ENCODE results near the gene RSPO4. TPM values are rescaled to one million over a fixed set of nuclear protein-coding genes. Genes with fewer than 3 reads are reported as not detected.

The RSPO4 gene
- total and polyA plus RNA-seq, 2 of the 13 experiments (the other 11 are each of a cell fraction or from before 2014, with no cell fraction given), result not detected

DNA sequence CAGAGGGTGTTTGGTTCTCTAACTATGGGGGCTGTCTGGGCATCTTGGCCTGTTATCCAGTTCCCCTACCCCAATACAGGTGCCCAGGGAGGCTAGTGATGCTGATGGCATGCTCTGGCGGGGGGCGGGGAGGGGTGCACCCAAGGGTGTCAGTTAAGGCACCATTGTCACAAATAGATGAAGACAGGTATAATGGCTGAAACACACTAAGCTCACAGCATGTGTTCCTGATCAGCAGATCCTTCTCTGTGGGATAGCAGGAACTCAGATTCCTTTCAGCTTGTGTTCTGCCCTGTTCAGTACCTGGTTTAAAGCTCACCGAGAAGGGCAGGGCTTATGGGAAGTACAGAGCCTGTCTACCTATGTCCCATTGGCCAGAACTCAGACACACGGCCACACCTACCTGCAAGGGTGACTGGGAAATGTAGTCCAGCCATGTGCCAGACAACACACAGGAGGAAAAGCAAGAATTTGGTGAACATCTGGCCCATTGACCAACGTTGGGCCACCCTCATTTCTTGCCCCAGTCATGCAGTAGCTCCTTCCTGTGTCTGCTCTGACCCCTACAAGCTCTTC, 3.4 kb upstream of the RSPO4 start (continued):
- TF ChIP-seq MAF1 (CRISPR knock-in tag; IDR thresholded peaks at IDR 0.05; ENCODE audit: borderline replicate concordance), result no peak
- no peak for TF ChIP-seq JDP2 (CRISPR knock-in tag; IDR thresholded peaks at IDR 0.05; ENCODE audit: borderline replicate concordance)
- TF ChIP-seq ZNF768 (CRISPR knock-in tag; IDR thresholded peaks at IDR 0.05), result no peak
- no peak for TF ChIP-seq ZNF792 (CRISPR knock-in tag; IDR thresholded peaks at IDR 0.05)
- TF ChIP-seq ZNF557 (CRISPR knock-in tag; IDR thresholded peaks at IDR 0.05), result no peak
- TF ChIP-seq, protein P1, sequence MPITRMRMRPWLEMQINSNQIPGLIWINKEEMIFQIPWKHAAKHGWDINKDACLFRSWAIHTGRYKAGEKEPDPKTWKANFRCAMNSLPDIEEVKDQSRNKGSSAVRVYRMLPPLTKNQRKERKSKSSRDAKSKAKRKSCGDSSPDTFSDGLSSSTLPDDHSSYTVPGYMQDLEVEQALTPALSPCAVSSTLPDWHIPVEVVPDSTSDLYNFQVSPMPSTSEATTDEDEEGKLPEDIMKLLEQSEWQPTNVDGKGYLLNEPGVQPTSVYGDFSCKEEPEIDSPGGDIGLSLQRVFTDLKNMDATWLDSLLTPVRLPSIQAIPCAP (CRISPR knock-in tag; IDR thresholded peaks at IDR 0.05; ENCODE audit: low read depth), result no peak
- no peak for TF ChIP-seq CBFB (CRISPR knock-in tag; IDR thresholded peaks at IDR 0.05)
- TF ChIP-seq ZNF605 (CRISPR knock-in tag; IDR thresholded peaks at IDR 0.05), result peak; percentile 44; the same call in 1 of the 2 replicates
- no peak for TF ChIP-seq RBM22 (optimal IDR thresholded peaks at IDR 0.05; ENCODE audit: low read length)
- no peak for TF ChIP-seq JUND (CRISPR knock-in tag; IDR thresholded peaks at IDR 0.05)
- TF ChIP-seq KMT2B (CRISPR knock-in tag; IDR thresholded peaks at IDR 0.05), result no peak
- TF ChIP-seq ZNF143 (CRISPR knock-in tag; IDR thresholded peaks at IDR 0.05), result peak; percentile 94
- no peak for TF ChIP-seq ZNF20 (CRISPR knock-in tag; IDR thresholded peaks at IDR 0.05)
- peak; percentile 83 for TF ChIP-seq NFYC (CRISPR knock-in tag; IDR thresholded peaks at IDR 0.05)
- TF ChIP-seq RBAK (CRISPR knock-in tag; IDR thresholded peaks at IDR 0.05), result no peak
- TF ChIP-seq SP1 (IDR thresholded peaks at IDR 0.05), result no peak
- TF ChIP-seq SP1 (CRISPR knock-in tag; IDR thresholded peaks at IDR 0.05), result peak; percentile 86
- no peak for TF ChIP-seq CREB1 (IDR thresholded peaks at IDR 0.05)
- no peak for TF ChIP-seq CREB1 (CRISPR knock-in tag; IDR thresholded peaks at IDR 0.05)
- no peak for TF ChIP-seq NPAS2 (CRISPR knock-in tag; IDR thresholded peaks at IDR 0.05; ENCODE audit: borderline replicate concordance)
- TF ChIP-seq SAP130 (CRISPR knock-in tag; IDR thresholded peaks at IDR 0.05; ENCODE audit: low read depth), result no peak
- TF ChIP-seq EEA1 (CRISPR knock-in tag; IDR thresholded peaks at IDR 0.05; ENCODE audit: borderline replicate concordance), result no peak
- TF ChIP-seq MTF2 (CRISPR knock-in tag; IDR thresholded peaks at IDR 0.05; ENCODE audit: borderline replicate concordance), result no peak
- TF ChIP-seq ZSCAN30 (CRISPR knock-in tag; IDR thresholded peaks at IDR 0.05), result no peak
- no peak for TF ChIP-seq ZBTB7A (CRISPR knock-in tag; IDR thresholded peaks at IDR 0.05)
- TF ChIP-seq ZKSCAN1 (IDR thresholded peaks at IDR 0.05; ENCODE audit: low read length), result no peak
- no peak for TF ChIP-seq PHF20 (CRISPR knock-in tag; IDR thresholded peaks at IDR 0.05)
- no peak for TF ChIP-seq ZNF224 (CRISPR knock-in tag; IDR thresholded peaks at IDR 0.05)
- TF ChIP-seq, protein P2, sequence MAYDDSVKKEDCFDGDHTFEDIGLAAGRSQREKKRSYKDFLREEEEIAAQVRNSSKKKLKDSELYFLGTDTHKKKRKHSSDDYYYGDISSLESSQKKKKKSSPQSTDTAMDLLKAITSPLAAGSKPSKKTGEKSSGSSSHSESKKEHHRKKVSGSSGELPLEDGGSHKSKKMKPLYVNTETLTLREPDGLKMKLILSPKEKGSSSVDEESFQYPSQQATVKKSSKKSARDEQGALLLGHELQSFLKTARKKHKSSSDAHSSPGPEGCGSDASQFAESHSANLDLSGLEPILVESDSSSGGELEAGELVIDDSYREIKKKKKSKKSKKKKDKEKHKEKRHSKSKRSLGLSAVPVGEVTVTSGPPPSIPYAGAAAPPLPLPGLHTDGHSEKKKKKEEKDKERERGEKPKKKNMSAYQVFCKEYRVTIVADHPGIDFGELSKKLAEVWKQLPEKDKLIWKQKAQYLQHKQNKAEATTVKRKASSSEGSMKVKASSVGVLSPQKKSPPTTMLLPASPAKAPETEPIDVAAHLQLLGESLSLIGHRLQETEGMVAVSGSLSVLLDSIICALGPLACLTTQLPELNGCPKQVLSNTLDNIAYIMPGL (CRISPR knock-in tag; IDR thresholded peaks at IDR 0.05; ENCODE audit: borderline replicate concordance in 1 of 2, low read depth in 1 of 2), result no peak
- TF ChIP-seq, protein P3, sequence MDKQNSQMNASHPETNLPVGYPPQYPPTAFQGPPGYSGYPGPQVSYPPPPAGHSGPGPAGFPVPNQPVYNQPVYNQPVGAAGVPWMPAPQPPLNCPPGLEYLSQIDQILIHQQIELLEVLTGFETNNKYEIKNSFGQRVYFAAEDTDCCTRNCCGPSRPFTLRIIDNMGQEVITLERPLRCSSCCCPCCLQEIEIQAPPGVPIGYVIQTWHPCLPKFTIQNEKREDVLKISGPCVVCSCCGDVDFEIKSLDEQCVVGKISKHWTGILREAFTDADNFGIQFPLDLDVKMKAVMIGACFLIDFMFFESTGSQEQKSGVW (CRISPR knock-in tag; IDR thresholded peaks at IDR 0.05; ENCODE audit: borderline replicate concordance), result no peak
- no peak for TF ChIP-seq GFI1 (CRISPR knock-in tag; IDR thresholded peaks at IDR 0.05; ENCODE audit: borderline replicate concordance)
- no peak for TF ChIP-seq ZNF501 (CRISPR knock-in tag; IDR thresholded peaks at IDR 0.05)
